Activated CD8-positive, alpha-beta T cell treated with anti-CD3 and anti-CD28 coated beads for 36 hours (primary cell): Measurements from ENCODE around the gene PSRC1. TPM values are rescaled to one million over a fixed set of nuclear protein-coding genes. Genes with fewer than 3 reads are reported as not detected.

ENCODE experiments used
- ATAC-seq: fragments of 200-7000 bp; cut with Tn5 transposase; one replicate; pipeline ENCODE4 v1.10.0; 2021; ENCODE audit warnings: mild to moderate bottlenecking, moderate library complexity
- CTCF ChIA-PET: fragments of 350-600 bp; sonication (Branson Sonifier 250); formaldehyde crosslinking; loops from one replicate; lab custom pipeline; 2021; ENCODE audit warnings: antibody characterized with exemption; lab: Charles Lee
- POLR2A ChIA-PET: fragments of 350-600 bp; sonication (Branson Sonifier 250); formaldehyde crosslinking; loops from one replicate; lab custom pipeline; 2021; ENCODE audit warnings: antibody characterized with exemption; lab: Charles Lee
- DNase-seq: peaks from one replicate; pipeline ENCODE4 v3.0.0-alpha.2; 2020
- H3K27ac Mint-ChIP-seq: one replicate; pipeline ENCODE4 v1.8.0; 2021; ENCODE audit warnings: mild to moderate bottlenecking, mixed read lengths
- H3K27me3 Mint-ChIP-seq: one replicate; pipeline ENCODE4 v1.8.0; 2021; ENCODE audit warnings: mixed read lengths
- H3K36me3 Mint-ChIP-seq: one replicate; pipeline ENCODE4 v1.8.0; 2021; ENCODE audit warnings: low read depth, mixed read lengths
- H3K4me1 Mint-ChIP-seq: one replicate; pipeline ENCODE4 v1.8.0; 2021; ENCODE audit warnings: low read depth, mixed read lengths
- H3K4me3 Mint-ChIP-seq: one replicate; pipeline ENCODE4 v1.8.0; 2021; ENCODE audit warnings: mild to moderate bottlenecking, moderate library complexity, mixed read lengths
- H3K9me3 Mint-ChIP-seq: one replicate; pipeline ENCODE4 v1.8.0; 2021; ENCODE audit warnings: mixed read lengths
- CTCF ChIP-seq: fragments of 200-600 bp; IDR thresholded peaks from one replicate; pipeline ENCODE4 v1.8.0; 2022; ENCODE audit warnings: antibody characterized with exemption, mild to moderate bottlenecking
- intact Hi-C: fragments of 100-400 bp; cut with micrococcal nuclease; formaldehyde crosslinking; loops from one replicate; pipeline ENCODE4 v1.10.0; 2022
- total RNA-seq, 2 experiments: library from RNA; stranded (reverse); gene quantifications; one replicate each; pipeline ENCODE4 v1.2.3, GENCODE V29; 2021

Gene PSRC1
- total RNA-seq, 2 experiments from 2014 or later = 12.9 to 14.0 TPM

DNA sequence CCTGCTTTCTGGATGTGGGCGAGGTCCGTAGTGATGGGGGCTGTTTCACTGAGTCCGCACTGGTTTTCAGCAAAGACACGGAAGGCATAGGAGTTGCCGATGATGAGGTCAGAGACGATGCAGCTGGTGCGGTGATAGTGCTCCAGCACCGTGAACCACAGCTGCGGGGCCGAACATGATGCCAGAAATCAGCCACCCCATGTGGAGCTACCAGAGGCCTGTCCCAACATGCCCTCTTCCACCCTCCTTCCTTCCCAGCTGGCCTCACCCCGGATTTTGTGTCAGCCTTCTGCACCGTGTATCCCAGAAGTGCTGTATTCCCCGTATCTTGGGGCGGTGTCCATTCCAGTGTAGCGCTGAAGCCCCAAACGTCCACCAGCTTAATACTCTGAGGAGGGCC is 13.8 kb upstream of the PSRC1 start:
- Mint-ChIP-seq H3K4me3 (no peak overlapping the region), H3K27me3 (peaks cover 10% of the 10 kb centered on the region), H3K4me1 (peaks cover 3% of the 10 kb centered on the region), H3K27ac (no peak overlapping the region), H3K36me3 (no peaks in the 10 kb centered on the region), H3K9me3 (no peaks in the 10 kb centered on the region)
- POLR2A ChIA-PET = no interaction called here
- intact Hi-C loops = no loop called here
- CTCF ChIA-PET = interaction anchor here (1.3 to 1.9 kb wide), 3 partner anchors 9 to 235 kb away, joined by 3 to 6 read pairs (median 3); no protein-coding TSS in a partner anchor
- no peak for TF ChIP-seq CTCF
- DNase-seq (no peak), ATAC-seq (no peak)

- intact Hi-C loops = no loop called here
- no peaks in the 10 kb centered on the region for H3K36me3 Mint-ChIP-seq
- H3K4me3 Mint-ChIP-seq = no peak overlapping the region
- H3K27me3 Mint-ChIP-seq = peaks cover 10% of the 10 kb centered on the region
- H3K9me3 Mint-ChIP-seq = no peaks in the 10 kb centered on the region
- no peak for DNase-seq
- no peak overlapping the region for H3K27ac Mint-ChIP-seq
- ChIA-PET CTCF (interaction anchor here (1.3 to 1.9 kb wide), 3 partner anchors 8 to 236 kb away, joined by 3 to 6 read pairs (median 3); no protein-coding TSS in a partner anchor), POLR2A (no interaction called here)
- no peak for ATAC-seq
- peaks cover 3% of the 10 kb centered on the region for H3K4me1 Mint-ChIP-seq
- TF ChIP-seq CTCF = no peak
Measured at GRCh38 chr1:109295712-109296415, 12.9 kb upstream of the PSRC1 start.

DNA sequence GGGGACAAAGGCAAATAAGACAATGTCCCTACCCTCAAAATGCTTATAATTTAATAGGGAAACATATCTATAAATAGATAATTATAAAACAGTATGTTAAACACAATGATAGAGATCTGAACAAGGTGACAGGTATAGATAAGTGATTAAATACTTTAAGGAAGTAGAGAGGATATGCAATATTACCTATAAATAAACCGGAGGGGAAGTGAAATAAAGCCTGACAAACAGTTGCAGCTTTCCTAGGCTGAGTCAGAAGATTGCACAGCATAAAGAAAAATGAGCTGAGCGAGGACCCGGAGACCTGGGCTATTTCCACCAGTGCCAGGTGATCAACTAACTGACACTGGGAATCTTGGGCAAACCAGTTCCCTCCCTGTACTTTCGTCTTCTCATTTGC is 11.5 kb upstream of the PSRC1 start:
- ChIA-PET CTCF (no interaction called here), POLR2A (no interaction called here)
- TF ChIP-seq CTCF = no peak
- no peaks in the 10 kb centered on the region for H3K36me3 Mint-ChIP-seq
- H3K27ac Mint-ChIP-seq = no peak overlapping the region
- ATAC-seq (no peak), DNase-seq (no peak)
- intact Hi-C loops = no loop called here
- no peak overlapping the region for H3K4me3 Mint-ChIP-seq
- H3K27me3 Mint-ChIP-seq = peaks cover 6% of the 10 kb centered on the region
- no peaks in the 10 kb centered on the region for H3K9me3 Mint-ChIP-seq
- H3K4me1 Mint-ChIP-seq = peaks cover 3% of the 10 kb centered on the region

DNA sequence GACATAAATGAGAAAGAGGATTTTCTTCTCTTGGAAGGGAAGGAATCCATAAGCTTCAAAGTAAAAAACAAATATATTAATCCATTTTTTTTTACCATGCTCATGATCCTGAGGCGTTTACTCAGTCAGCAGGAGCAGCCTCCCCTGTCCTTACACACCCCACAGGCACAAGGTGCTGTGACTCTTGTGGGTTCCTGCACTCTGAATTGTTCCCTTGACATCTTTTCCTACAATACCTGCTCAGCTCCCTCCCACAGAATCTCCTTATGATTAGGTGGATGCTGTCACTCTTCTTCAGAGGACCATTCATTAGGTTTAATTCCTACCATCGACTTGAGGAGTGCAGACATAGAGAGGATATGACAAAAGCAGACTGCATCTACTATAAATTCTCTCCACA is 10.1 kb upstream of the PSRC1 start:
- no peak for TF ChIP-seq CTCF
- ATAC-seq = no peak
- POLR2A ChIA-PET = no interaction called here
- Mint-ChIP-seq H3K4me3 (no peak overlapping the region), H3K36me3 (no peaks in the 10 kb centered on the region), H3K27ac (no peak overlapping the region), H3K9me3 (no peaks in the 10 kb centered on the region), H3K27me3 (peaks cover 3% of the 10 kb centered on the region), H3K4me1 (no peaks in the 10 kb centered on the region)
- DNase-seq = no peak
- intact Hi-C loops = no loop called here
- CTCF ChIA-PET = interaction anchor here (1.0 to 1.8 kb wide), 3 partner anchors 10 to 16 kb away, joined by 3 to 8 read pairs (median 5); partner anchors contain the start of gene PSRC1

GRCh38 chr1:109292364-109292763 is 9.4 kb upstream of the PSRC1 start:
- Mint-ChIP-seq H3K4me3 (no peak overlapping the region), H3K27me3 (peaks cover 3% of the 10 kb centered on the region), H3K4me1 (no peaks in the 10 kb centered on the region), H3K36me3 (no peaks in the 10 kb centered on the region), H3K27ac (no peak overlapping the region), H3K9me3 (no peaks in the 10 kb centered on the region)
- ATAC-seq (no peak), DNase-seq (no peak)
- intact Hi-C loops = no loop called here
- no peak for TF ChIP-seq CTCF
- POLR2A ChIA-PET = no interaction called here
- CTCF ChIA-PET = interaction anchor here (1.0 to 1.8 kb wide), 3 partner anchors 9 to 16 kb away, joined by 3 to 8 read pairs (median 5); partner anchors contain the start of gene PSRC1
